ENCODE results near the gene ASAP2.

ASAP2 gene

GRCh38 chr2:9188823-9189222, 17.8 kb upstream of the ASAP2 start:
- no peak for DNase-seq (ENCODE audit: low read depth)
- H3K4me3 ChIP-seq (replicated peaks; ENCODE audit: low read depth, low read length): no peak overlapping the region
- no peak for TF ChIP-seq CTCF (IDR thresholded peaks at IDR 0.05; ENCODE audit: low read length, missing control alignments)

GRCh38 chr2:9189901-9190300, 16.7 kb upstream of the ASAP2 start:
- H3K4me3 ChIP-seq (replicated peaks; ENCODE audit: low read depth, low read length): no peak overlapping the region
- DNase-seq (ENCODE audit: low read depth): no peak
- no peak for TF ChIP-seq CTCF (IDR thresholded peaks at IDR 0.05; ENCODE audit: low read length, missing control alignments)

- DNase-seq (ENCODE audit: low read depth): peak; percentile 95
- no peak for TF ChIP-seq CTCF (IDR thresholded peaks at IDR 0.05; ENCODE audit: low read length, missing control alignments)
- no peak overlapping the region for H3K4me3 ChIP-seq (replicated peaks; ENCODE audit: low read depth, low read length)
These were observed 15.6 kb upstream of the ASAP2 start for GRCh38 chr2:9191041-9191481.

GRCh38 chr2:9192712-9193111, 13.9 kb upstream of the ASAP2 start:
- TF ChIP-seq CTCF (IDR thresholded peaks at IDR 0.05; ENCODE audit: low read length, missing control alignments): no peak
- DNase-seq (ENCODE audit: low read depth): no peak
- no peak overlapping the region for H3K4me3 ChIP-seq (replicated peaks; ENCODE audit: low read depth, low read length)

GRCh38 chr2:9194352-9194751, 12.3 kb upstream of the ASAP2 start:
- no peak for TF ChIP-seq CTCF (IDR thresholded peaks at IDR 0.05; ENCODE audit: low read length, missing control alignments)
- H3K4me3 ChIP-seq (replicated peaks; ENCODE audit: low read depth, low read length): no peak overlapping the region
- no peak for DNase-seq (ENCODE audit: low read depth)

GRCh38 chr2:9196637-9197036, 10.0 kb upstream of the ASAP2 start:
- no peak for TF ChIP-seq CTCF (IDR thresholded peaks at IDR 0.05; ENCODE audit: low read length, missing control alignments)
- no peak overlapping the region for H3K4me3 ChIP-seq (replicated peaks; ENCODE audit: low read depth, low read length)
- no peak for DNase-seq (ENCODE audit: low read depth)

- DNase-seq (ENCODE audit: low read depth): no peak
- H3K4me3 ChIP-seq (replicated peaks; ENCODE audit: low read depth, low read length): no peak overlapping the region
- no peak for TF ChIP-seq CTCF (IDR thresholded peaks at IDR 0.05; ENCODE audit: low read length, missing control alignments)
These were observed 8.7 kb upstream of the ASAP2 start for GRCh38 chr2:9197916-9198315.
